ENCODE data around the gene APIP. TPM values are rescaled to one million over a fixed set of nuclear protein-coding genes. Genes with fewer than 3 reads are reported as not detected.

The APIP gene
- total and polyA plus RNA-seq, 10 of the 15 experiments (the other 5 are each of a cell fraction or from before 2014, with no cell fraction given) = 26.8 to 87.1 (median 52.8) TPM

DNA sequence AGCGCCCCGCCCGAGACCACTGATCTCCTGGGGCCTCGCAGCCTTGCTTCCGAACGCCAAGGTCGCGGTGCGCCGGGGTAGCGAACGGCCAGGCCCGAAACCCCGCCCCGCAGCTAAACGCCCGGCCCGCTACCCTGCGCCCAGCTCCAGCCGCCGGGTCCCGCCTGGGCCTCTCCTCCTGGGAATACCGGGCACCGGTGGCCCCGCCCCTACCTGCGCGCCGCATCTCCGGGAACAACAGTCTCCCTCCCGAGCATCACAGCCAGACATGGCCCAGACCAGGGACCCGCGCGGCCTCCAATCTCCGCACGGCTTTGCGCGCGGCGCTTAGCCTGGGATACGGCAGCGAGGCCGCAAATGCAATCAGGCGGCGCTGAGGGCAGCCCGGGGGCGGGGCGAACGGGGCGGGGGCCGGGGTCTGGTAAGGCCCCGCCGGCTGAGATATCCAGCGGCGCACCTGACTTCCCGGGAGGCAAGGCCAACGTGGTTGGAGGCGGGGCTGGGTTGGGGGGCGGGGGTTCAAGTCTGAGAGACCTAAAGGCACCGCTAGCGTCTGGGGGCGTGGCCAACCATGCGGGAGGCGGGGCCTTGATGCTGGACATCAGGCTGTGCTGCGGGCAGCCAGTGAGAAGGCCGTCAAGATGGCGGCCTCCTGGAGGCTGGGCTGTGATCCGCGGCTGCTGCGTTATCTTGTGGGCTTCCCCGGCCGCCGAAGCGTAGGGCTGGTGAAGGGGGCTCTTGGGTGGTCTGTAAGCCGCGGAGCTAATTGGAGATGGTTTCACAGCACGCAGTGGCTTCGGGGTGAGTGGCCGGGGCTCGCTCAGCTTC lies at the start of gene APIP, which contains the start of gene PDHX (continued):
- TF ChIP-seq, protein P1, sequence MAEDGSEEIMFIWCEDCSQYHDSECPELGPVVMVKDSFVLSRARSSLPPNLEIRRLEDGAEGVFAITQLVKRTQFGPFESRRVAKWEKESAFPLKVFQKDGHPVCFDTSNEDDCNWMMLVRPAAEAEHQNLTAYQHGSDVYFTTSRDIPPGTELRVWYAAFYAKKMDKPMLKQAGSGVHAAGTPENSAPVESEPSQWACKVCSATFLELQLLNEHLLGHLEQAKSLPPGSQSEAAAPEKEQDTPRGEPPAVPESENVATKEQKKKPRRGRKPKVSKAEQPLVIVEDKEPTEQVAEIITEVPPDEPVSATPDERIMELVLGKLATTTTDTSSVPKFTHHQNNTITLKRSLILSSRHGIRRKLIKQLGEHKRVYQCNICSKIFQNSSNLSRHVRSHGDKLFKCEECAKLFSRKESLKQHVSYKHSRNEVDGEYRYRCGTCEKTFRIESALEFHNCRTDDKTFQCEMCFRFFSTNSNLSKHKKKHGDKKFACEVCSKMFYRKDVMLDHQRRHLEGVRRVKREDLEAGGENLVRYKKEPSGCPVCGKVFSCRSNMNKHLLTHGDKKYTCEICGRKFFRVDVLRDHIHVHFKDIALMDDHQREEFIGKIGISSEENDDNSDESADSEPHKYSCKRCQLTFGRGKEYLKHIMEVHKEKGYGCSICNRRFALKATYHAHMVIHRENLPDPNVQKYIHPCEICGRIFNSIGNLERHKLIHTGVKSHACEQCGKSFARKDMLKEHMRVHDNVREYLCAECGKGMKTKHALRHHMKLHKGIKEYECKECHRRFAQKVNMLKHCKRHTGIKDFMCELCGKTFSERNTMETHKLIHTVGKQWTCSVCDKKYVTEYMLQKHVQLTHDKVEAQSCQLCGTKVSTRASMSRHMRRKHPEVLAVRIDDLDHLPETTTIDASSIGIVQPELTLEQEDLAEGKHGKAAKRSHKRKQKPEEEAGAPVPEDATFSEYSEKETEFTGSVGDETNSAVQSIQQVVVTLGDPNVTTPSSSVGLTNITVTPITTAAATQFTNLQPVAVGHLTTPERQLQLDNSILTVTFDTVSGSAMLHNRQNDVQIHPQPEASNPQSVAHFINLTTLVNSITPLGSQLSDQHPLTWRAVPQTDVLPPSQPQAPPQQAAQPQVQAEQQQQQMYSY (CRISPR knock-in tag; IDR thresholded peaks at IDR 0.05) = no peak
- TF ChIP-seq BACH1 (IDR thresholded peaks at IDR 0.05; ENCODE audit: borderline replicate concordance) (peak; percentile 55; the same call in 1 of the 2 replicates), NFXL1 (IDR thresholded peaks at IDR 0.05; ENCODE audit: borderline replicate concordance) (no peak), RAD21 (IDR thresholded peaks at IDR 0.05; ENCODE audit: insufficient read depth, low read depth, low read length) (no peak), JUND (IDR thresholded peaks at IDR 0.05; ENCODE audit: low read depth, low read length) (no peak), RFX5 (IDR thresholded peaks at IDR 0.05; ENCODE audit: low read depth, low read length) (no peak), CREM (IDR thresholded peaks at IDR 0.05; ENCODE audit: low read depth) (peak; percentile 20; the same call in 1 of the 2 replicates), SUZ12 (IDR thresholded peaks at IDR 0.05; ENCODE audit: unreplicated experiment) (no peak), SIN3A (IDR thresholded peaks at IDR 0.05; ENCODE audit: low read depth, low read length) (peak; percentile 77; the same call in 1 of the 2 replicates), ZBED1 (IDR thresholded peaks at IDR 0.05; ENCODE audit: borderline replicate concordance) (no peak), ZNF217 (IDR thresholded peaks at IDR 0.05) (no peak), ZNF384 (IDR thresholded peaks at IDR 0.05; ENCODE audit: borderline replicate concordance, low read depth, low read length) (no peak), DPF2 (IDR thresholded peaks at IDR 0.05) (no peak; the same call in 1 of the 2 replicates), TCF3 (IDR thresholded peaks at IDR 0.05; ENCODE audit: borderline replicate concordance, insufficient read depth, low read depth, low read length) (no peak), WRNIP1 (IDR thresholded peaks at IDR 0.05; ENCODE audit: borderline replicate concordance, low read depth, low read length) (no peak)
- TF ChIP-seq, protein P2, sequence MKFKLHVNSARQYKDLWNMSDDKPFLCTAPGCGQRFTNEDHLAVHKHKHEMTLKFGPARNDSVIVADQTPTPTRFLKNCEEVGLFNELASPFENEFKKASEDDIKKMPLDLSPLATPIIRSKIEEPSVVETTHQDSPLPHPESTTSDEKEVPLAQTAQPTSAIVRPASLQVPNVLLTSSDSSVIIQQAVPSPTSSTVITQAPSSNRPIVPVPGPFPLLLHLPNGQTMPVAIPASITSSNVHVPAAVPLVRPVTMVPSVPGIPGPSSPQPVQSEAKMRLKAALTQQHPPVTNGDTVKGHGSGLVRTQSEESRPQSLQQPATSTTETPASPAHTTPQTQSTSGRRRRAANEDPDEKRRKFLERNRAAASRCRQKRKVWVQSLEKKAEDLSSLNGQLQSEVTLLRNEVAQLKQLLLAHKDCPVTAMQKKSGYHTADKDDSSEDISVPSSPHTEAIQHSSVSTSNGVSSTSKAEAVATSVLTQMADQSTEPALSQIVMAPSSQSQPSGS (IDR thresholded peaks at IDR 0.05; ENCODE audit: low read length) = no peak
- TF ChIP-seq, protein P3, sequence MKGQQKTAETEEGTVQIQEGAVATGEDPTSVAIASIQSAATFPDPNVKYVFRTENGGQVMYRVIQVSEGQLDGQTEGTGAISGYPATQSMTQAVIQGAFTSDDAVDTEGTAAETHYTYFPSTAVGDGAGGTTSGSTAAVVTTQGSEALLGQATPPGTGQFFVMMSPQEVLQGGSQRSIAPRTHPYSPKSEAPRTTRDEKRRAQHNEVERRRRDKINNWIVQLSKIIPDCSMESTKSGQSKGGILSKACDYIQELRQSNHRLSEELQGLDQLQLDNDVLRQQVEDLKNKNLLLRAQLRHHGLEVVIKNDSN (IDR thresholded peaks at IDR 0.05; ENCODE audit: borderline replicate concordance, extremely low read length, insufficient read depth, low read depth, low read length) = no peak
- TF ChIP-seq, protein P4, sequence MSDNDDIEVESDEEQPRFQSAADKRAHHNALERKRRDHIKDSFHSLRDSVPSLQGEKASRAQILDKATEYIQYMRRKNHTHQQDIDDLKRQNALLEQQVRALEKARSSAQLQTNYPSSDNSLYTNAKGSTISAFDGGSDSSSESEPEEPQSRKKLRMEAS (IDR thresholded peaks at IDR 0.05; ENCODE audit: low read depth, low read length) = peak; percentile 16; the same call in 1 of the 2 replicates
- TF ChIP-seq, protein P5, sequence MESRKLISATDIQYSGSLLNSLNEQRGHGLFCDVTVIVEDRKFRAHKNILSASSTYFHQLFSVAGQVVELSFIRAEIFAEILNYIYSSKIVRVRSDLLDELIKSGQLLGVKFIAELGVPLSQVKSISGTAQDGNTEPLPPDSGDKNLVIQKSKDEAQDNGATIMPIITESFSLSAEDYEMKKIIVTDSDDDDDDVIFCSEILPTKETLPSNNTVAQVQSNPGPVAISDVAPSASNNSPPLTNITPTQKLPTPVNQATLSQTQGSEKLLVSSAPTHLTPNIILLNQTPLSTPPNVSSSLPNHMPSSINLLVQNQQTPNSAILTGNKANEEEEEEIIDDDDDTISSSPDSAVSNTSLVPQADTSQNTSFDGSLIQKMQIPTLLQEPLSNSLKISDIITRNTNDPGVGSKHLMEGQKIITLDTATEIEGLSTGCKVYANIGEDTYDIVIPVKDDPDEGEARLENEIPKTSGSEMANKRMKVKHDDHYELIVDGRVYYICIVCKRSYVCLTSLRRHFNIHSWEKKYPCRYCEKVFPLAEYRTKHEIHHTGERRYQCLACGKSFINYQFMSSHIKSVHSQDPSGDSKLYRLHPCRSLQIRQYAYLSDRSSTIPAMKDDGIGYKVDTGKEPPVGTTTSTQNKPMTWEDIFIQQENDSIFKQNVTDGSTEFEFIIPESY (IDR thresholded peaks at IDR 0.05) = no peak
- TF ChIP-seq, protein P6, sequence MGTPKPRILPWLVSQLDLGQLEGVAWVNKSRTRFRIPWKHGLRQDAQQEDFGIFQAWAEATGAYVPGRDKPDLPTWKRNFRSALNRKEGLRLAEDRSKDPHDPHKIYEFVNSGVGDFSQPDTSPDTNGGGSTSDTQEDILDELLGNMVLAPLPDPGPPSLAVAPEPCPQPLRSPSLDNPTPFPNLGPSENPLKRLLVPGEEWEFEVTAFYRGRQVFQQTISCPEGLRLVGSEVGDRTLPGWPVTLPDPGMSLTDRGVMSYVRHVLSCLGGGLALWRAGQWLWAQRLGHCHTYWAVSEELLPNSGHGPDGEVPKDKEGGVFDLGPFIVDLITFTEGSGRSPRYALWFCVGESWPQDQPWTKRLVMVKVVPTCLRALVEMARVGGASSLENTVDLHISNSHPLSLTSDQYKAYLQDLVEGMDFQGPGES (IDR thresholded peaks at IDR 0.05) = no peak
